HG02610 (cell line): ENCODE results near the gene KLF3.

Experiments
- ATAC-seq: cut with Tn5 transposase; IDR thresholded peaks from one replicate; pipeline ENCODE4 v1.9.1; 2021; ENCODE audit warnings: mild to moderate bottlenecking, moderate library complexity; ENCODE audit not compliant: unreplicated experiment

The KLF3 gene

GRCh38 chr4:38672397-38673129, 8.6 kb downstream of the KLF3 start:
- ATAC-seq: no peak

DNA sequence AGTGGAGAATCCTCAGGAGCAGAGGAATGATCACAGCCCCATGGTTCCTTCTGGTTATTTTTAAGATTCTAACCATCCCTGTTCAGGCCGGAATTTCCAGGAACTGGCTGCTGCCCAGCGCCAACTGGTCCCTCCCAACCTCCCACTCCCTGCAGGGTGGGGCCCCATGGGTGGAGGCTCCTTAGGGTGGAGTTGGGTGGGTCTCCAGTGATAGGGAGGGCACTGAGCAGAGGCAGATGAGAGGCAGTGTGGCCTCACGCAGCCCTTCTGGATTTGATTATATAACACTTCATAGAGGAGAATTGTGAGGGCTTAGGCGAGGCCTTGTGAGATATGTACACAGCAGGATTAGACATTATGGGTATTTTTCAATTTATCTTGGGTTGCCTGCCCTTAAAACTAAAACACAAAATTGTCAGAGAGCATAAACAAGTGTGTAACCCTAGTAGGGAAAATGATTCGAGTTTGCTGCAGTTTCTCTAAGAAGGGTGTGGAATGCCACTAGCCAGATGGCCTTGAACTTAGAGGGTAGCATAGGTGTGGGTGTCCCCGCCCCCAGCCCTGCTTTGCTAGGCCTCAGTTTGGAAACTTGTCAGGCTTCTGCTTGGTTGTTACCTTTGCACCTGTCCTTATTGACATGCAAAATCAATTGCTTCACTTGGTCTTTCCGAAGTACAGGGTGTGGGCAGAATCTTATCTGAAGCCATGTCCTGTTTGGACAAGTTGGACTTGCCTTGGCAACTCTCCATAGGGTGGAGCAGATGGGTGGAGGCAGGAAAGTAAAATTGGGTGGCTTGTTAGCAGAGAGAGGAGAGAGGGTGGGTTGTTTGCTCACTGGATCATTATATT, 9.4 kb downstream of the KLF3 start:
- no peak for ATAC-seq

DNA sequence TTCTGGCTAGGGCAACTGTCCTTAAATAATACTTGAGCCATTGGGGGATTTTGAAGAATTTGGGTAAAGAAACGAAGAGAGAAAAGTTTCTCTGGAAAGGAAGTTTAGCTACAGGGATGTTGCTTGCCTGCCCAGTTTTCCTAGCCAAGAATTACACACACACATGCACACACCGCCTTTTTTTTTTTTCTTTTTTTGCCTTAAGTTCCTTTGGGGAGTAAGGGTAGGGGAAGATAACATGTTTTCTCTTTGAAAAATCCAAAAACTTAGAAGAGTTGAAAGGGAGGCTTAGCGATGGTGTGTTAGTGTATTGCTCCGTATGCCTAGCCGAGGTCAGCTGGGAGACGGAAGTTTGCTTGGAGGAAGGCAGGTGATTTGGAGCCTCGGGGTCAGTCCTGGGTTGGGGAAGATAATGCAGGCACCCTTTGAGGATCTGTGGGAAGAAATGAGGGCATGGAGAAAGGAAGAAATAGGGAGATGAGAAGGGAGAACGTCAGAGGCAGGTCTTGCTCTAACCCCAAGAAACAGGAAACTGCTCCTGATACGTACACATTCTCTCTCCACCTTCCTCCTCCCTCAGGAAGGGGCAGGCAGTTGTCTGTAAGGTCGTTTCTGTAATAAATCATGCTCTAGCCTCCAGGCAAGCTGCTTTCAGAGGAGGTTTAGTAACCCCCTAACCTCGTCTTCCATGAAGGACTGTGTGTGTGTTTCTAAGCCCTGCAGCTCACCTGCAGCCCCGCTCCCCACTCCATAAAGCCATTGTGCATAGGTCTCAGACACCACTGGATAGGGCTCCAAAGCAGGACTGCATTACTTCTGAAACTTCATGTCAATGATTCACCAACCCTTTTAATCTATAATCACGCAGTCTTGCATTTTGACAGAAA, 10.5 kb downstream of the KLF3 start:
- no peak for ATAC-seq

- ATAC-seq: peak; percentile 25
Measured at GRCh38 chr4:38675146-38676121, 11.4 kb downstream of the KLF3 start.

- ATAC-seq: no peak
Measured at GRCh38 chr4:38676986-38677385, 13.0 kb downstream of the KLF3 start.

DNA sequence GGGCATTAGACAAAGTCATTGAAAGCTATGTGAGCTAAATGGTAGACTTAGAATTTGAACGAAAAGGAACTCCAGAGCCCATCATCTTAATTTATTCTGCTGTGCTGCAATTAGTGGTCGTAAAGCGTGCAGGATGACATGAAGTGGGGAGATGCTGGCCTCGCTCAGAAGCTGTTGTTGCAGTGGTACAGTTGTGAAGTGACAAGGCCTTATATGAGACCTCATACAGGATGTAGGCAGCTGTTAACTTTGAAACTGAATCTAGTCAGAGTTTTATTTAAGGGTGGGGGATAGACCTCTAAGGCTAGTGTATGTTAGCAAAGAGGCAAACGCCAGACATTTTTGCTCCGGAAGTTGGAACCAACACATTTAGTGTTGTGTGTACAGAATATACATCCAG, 13.4 kb downstream of the KLF3 start:
- ATAC-seq: no peak

DNA sequence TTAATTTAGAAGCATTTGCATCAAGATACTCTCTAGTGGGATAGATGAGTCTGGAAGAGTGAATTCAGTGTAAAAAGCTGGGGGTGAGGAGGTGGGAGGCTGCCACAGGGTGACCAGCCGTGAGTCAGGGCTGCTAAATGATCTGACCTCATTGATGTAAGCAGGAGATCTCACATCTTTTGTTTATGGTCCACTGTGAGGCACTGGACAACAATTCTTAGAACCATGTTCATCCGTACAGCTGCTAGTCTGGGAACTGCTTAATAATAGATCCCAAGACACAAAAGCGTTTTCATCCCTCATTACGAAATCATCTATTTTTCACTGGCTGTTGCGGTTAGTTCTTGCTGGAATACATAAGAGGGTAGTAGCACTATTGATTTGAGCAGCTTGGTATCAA, 14.1 kb downstream of the KLF3 start:
- no peak for ATAC-seq

DNA sequence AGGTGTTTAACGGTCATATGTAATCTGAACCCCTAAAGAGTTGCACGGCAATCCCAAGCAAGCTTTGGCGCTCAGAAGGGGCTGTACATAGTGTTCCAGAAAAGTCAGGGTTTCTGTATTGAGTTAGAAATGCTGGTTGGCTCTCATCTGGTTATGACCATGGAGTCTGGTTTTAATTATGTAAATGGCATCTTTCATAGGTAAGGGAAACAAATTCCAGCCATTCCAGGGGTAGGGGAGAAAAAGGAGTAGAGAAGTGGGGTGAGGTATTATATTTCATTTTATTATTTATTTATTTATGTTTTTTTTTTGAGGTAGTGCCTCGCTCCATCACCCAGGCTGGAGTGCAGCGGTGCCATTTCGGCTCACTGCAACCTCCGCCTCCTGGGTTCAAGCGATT, 15.9 kb downstream of the KLF3 start:
- no peak for ATAC-seq

- no peak for ATAC-seq
Measured at GRCh38 chr4:38681281-38681991, 17.4 kb downstream of the KLF3 start.

DNA sequence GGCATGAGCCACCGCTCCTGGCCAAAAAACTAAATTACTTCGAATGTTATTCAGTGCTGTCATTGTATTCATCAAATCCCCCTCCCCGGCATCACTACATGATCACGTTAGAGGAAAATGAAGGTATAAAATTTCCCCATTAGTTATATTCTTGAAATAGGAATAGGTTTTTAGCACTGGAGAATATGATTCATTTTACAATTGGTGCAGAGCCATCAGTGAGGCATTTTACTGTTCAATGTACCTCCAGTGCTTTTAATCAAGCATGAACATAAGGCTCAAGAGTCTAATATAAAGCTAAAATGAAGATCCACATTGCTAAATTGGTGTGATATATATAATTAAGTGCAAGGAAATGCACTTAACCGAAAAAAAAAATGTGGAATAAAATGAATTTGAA, 18.3 kb downstream of the KLF3 start:
- no peak for ATAC-seq

GRCh38 chr4:38683276-38683675, 19.3 kb downstream of the KLF3 start:
- no peak for ATAC-seq

DNA sequence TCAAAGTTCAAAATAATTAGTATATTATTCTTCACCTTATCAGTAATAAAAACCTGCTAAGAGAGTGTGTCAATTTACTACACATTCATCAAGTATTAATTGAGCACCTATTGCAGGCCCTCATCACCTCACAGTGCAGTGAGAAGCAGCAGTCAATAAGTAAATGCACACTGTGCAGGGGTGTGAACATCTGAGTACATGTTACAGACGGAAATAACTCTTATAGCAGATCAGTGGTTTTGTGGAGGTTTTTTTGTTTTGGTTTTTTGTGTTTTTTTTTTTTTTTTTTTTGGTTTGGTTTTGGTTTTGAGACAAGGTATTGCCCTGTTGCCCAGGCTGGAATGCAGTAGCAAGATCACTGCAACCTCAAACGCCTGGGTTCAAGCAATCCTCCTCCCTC, 20.3 kb downstream of the KLF3 start:
- peak; percentile 50 for ATAC-seq

GRCh38 chr4:38684951-38685844, 21.2 kb downstream of the KLF3 start:
- no peak for ATAC-seq

DNA sequence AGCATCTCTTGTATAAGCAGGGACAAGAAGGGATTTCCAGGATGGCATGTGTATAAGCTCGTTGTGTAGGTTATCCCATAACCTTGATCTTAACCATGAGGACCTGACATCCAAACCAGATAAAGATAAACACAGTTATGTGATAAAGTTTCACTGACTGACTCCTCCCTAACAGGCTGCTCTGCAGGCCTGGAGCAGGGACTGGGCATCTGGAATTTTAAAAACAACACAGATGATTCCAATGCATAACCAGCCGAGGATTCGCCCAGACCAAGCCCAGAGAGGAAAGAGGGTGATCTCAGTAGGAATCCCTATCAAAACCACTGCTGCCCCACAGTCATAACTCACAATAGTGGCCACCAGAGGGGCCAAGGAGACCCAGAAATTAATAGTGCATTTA, 22.7 kb downstream of the KLF3 start:
- no peak for ATAC-seq

- no peak for ATAC-seq
Measured at GRCh38 chr4:38687571-38688011, 23.6 kb downstream of the KLF3 start.

DNA sequence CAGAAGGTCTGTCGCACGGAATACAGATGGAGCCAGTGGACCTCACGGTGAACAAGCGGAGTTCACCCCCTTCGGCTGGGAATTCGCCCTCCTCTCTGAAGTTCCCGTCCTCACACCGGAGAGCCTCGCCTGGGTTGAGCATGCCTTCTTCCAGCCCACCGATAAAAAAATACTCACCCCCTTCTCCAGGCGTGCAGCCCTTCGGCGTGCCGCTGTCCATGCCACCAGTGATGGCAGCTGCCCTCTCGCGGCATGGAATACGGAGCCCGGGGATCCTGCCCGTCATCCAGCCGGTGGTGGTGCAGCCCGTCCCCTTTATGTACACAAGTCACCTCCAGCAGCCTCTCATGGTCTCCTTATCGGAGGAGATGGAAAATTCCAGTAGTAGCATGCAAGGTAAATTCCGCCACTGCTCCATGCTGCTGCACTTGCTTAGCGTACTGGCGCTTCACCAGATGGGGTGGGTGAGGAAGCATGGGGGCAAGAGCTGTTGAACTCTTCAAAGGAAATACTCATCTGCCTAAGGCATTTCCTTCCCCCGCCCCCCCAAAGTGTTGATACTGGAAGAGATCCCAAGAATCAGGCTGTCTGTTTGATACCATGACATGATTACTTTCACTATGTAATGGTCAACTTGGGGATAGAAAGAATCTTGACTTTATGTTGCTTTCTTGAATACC, 24.8 kb downstream of the KLF3 start:
- no peak for ATAC-seq

DNA sequence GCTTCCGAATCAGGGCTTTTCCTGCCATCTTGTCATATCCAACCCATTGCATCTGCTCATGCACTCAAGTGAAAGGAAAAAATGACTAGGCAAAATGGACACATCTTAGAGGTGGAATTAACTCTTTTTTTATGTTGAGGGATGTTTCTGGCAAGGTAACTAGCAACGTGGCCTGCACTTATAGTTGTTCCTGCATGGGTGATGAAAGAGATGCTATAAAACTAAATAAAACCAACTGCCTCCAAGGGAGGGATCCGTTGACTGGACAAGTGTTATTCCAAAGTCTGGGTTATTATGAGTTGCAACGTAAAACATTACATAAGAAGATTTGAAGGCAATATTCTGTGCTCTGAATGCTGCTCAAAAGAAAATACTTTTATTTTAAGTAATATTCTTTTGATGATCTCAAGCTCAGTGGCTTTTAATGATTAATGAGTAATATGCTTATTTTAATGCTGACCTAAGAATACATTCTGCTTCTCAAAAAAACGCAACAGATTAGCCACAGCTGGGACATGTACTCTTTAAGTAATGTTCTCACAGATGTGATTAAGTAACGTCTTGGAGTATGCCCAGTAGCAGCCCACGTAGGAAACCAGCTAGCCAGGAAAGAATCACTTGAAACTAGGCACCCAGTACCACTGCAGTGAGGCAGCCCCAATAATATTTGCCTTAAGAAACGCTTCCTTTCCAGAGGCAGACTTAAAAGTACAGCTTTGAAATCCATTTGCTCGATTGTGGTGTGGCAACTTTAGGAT, 27.4 kb downstream of the KLF3 start:
- no peak for ATAC-seq
